Hepatocyte (in vitro differentiated cells): ENCODE results near the gene GRM1. TPM values are rescaled to one million over a fixed set of nuclear protein-coding genes. Genes with fewer than 3 reads are reported as not detected.

Source experiments
- DNase-seq: peaks from one replicate; pipeline ENCODE4 v3.0.0-alpha.2; 2016; ENCODE audit warnings: low spot score
- H2AFZ ChIP-seq: fragments of 200-600 bp; sonication (generic); 2 replicates; pipeline ENCODE4 v1.6.0; 2016; ENCODE audit warnings: antibody characterized with exemption, mild to moderate bottlenecking
- H3K27ac ChIP-seq: fragments of 200-600 bp; sonication (generic); 2 replicates; pipeline ENCODE4 v1.5.1; 2016; ENCODE audit warnings: mild to moderate bottlenecking
- H3K27me3 ChIP-seq: fragments of 200-600 bp; sonication (generic); 2 replicates; pipeline ENCODE4 v1.6.1; 2016
- H3K36me3 ChIP-seq: fragments of 200-600 bp; sonication (generic); replicated peaks from 2 replicates; pipeline ENCODE4 v1.5.1; 2016; ENCODE audit warnings: low read depth; ENCODE audit not compliant: insufficient read depth
- H3K4me1 ChIP-seq: fragments of 200-600 bp; sonication (generic); 2 replicates; pipeline ENCODE4 v1.5.1; 2016; ENCODE audit warnings: mild to moderate bottlenecking, moderate library complexity; ENCODE audit not compliant: insufficient read depth
- H3K4me2 ChIP-seq: fragments of 200-600 bp; sonication (generic); 2 replicates; pipeline ENCODE4 v1.6.0; 2016
- H3K4me3 ChIP-seq: fragments of 200-600 bp; sonication (generic); 2 replicates; pipeline ENCODE4 v1.5.1; 2016; ENCODE audit warnings: mild to moderate bottlenecking
- H3K79me2 ChIP-seq: fragments of 200-600 bp; sonication (generic); 2 replicates; pipeline ENCODE4 v1.6.0; 2017; ENCODE audit warnings: mild to moderate bottlenecking
- H3K9me2 ChIP-seq: fragments of 200-600 bp; sonication (generic); replicated peaks from 2 replicates; pipeline ENCODE4 v1.6.0; 2017; ENCODE audit warnings: mild to moderate bottlenecking; ENCODE audit not compliant: insufficient read depth
- H3K9me3 ChIP-seq: fragments of 200-600 bp; sonication (generic); 2 replicates; pipeline ENCODE4 v1.5.1; 2016; ENCODE audit warnings: low read depth, mild to moderate bottlenecking
- H4K20me1 ChIP-seq: fragments of 200-600 bp; sonication (generic); 2 replicates; pipeline ENCODE4 v1.6.0; 2016; ENCODE audit warnings: mild to moderate bottlenecking; ENCODE audit not compliant: insufficient read depth, poor library complexity, severe bottlenecking
- EZH2 ChIP-seq: fragments of 200-600 bp; sonication (generic); IDR thresholded peaks from 2 replicates; pipeline ENCODE4 v1.6.1; 2016; ENCODE audit warnings: antibody characterized with exemption, mild to moderate bottlenecking, borderline replicate concordance
- EZH2phosphoT487 ChIP-seq: fragments of 200-600 bp; sonication (generic); IDR thresholded peaks from one replicate; pipeline ENCODE4 v1.6.1; 2018; ENCODE audit warnings: antibody characterized with exemption, mild to moderate bottlenecking, low read depth, moderate library complexity; ENCODE audit not compliant: unreplicated experiment, severe bottlenecking
- WGBS: methylation state at CpG from one replicate; pipeline ENCODE4 v1.1.6; 2016; ENCODE audit warnings: low lambda C conversion rate; ENCODE audit errors: missing lambda C conversion rate; 5-methylcytosine and 5-hydroxymethylcytosine counted together
- polyA plus RNA-seq: library from polyadenylated mRNA; unstranded; fragments of >200 nt; fragmentation: Nextera tagmentation; extraction: Ambion mirVana; gene quantifications from 2 replicates; pipeline ENCODE4 v1.2.1, GENCODE V29; 2016
- total RNA-seq: library from RNA; depleted of rRNA; stranded (reverse); fragments of >200 nt; gene quantifications from 2 replicates; pipeline ENCODE4 v1.2.3, GENCODE V29; 2014
- TF ChIP-seq, protein P1 (sequence below): fragments of 200-600 bp; sonication (generic); IDR thresholded peaks from 2 replicates; pipeline ENCODE4 v1.5.1; 2016; ENCODE audit warnings: antibody characterized with exemption, mild to moderate bottlenecking; ENCODE audit not compliant: poor library complexity

GRM1 gene
- total and polyA plus RNA-seq, 2 experiments from 2014 or later, result 0.17 TPM; not detected in 1

DNA sequence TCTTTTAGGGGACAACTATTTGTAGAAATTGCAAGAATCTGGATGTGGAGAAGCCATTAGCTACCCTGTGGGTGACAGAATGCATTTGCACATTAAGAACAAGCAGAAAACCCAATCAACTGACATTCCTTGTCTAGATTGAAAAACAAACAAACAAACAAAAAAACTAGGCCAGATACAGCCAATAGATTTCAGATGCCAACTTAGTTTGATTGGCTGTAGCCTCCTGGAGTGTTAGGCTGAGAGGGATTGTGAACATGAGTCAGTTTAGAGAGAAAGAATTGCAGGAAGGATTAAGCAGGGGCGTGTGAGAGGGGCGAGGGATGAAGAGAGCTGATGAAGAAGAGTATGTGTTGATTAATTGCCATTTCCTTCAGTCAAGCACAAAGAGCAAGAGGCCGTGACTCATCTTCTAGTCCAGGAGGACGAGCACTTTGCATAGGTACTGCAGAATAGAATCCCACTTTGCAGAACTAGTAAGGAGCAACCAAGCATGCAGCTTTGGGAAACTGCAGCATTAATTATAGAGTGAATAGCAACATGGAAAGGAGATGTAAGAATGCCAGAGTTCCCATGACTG is 326.7 kb downstream of the GRM1 start:
- Histone ChIP-seq H3K4me1 (no peaks in the 10 kb centered on the region), H4K20me1 (no peaks in the 10 kb centered on the region), H3K9me2 (no peaks in the 10 kb centered on the region), H3K9me3 (no peaks in the 10 kb centered on the region), H2AFZ (no peak overlapping the region), H3K27me3 (no peaks in the 10 kb centered on the region), H3K27ac (no peak overlapping the region), H3K79me2 (no peaks in the 10 kb centered on the region), H3K4me3 (no peak overlapping the region), H3K4me2 (no peak overlapping the region), H3K36me3 (no peaks in the 10 kb centered on the region)
- TF ChIP-seq, protein P1, sequence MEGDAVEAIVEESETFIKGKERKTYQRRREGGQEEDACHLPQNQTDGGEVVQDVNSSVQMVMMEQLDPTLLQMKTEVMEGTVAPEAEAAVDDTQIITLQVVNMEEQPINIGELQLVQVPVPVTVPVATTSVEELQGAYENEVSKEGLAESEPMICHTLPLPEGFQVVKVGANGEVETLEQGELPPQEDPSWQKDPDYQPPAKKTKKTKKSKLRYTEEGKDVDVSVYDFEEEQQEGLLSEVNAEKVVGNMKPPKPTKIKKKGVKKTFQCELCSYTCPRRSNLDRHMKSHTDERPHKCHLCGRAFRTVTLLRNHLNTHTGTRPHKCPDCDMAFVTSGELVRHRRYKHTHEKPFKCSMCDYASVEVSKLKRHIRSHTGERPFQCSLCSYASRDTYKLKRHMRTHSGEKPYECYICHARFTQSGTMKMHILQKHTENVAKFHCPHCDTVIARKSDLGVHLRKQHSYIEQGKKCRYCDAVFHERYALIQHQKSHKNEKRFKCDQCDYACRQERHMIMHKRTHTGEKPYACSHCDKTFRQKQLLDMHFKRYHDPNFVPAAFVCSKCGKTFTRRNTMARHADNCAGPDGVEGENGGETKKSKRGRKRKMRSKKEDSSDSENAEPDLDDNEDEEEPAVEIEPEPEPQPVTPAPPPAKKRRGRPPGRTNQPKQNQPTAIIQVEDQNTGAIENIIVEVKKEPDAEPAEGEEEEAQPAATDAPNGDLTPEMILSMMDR, result no peak
- TF ChIP-seq EZH2, result no peak
- TF ChIP-seq EZH2phosphoT487, result no peak
- WGBS, result 45% methylated on average over 4 of the region's 4 CpGs
- DNase-seq, result no peak

DNA sequence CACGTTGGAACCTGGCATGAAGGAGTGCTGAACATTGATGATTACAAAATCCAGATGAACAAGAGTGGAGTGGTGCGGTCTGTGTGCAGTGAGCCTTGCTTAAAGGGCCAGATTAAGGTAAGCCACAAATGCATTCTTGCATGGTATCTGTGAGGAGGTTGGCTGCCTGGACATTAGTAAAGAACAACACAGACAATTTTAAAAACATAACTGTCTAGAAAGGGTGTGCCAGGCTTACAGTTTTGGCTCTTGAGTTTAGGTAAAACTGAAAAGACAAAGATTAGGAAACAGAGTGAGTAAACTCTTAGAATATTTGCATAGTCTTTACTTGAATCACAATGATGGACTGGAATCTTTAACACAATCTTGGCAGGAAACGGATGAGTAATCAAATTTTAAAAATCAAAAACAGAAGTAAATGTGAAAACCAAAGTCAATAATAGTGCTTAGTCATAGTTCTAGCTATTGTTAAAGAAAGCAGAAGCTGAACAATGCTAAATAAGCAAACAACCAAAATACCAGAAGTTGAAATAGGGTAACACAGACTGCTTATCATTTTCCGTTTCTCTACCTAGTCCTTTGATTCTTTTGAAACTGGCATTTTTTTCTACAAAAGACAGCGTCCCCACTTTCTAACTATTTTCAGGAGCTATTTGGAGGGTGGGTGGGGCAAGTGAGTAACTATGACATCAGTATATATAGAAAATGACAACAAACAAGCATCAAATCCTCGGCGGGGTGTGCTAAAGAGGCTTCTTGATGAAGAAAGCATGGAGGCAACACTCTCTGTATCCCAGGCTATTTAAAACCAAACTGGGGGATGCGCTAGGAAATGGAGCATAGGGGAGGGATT is 328.9 kb downstream of the GRM1 start:
- Histone ChIP-seq H3K9me3 (no peaks in the 10 kb centered on the region), H3K9me2 (no peaks in the 10 kb centered on the region), H3K27me3 (no peaks in the 10 kb centered on the region), H3K4me1 (no peaks in the 10 kb centered on the region), H4K20me1 (no peaks in the 10 kb centered on the region), H2AFZ (no peak overlapping the region), H3K27ac (no peak overlapping the region), H3K36me3 (no peaks in the 10 kb centered on the region), H3K4me2 (no peak overlapping the region), H3K79me2 (no peaks in the 10 kb centered on the region), H3K4me3 (no peak overlapping the region)
- WGBS, result 51% methylated on average over 8 of the region's 8 CpGs
- no peak for DNase-seq
- TF ChIP-seq, protein P1, result no peak
- TF ChIP-seq EZH2phosphoT487 (no peak), EZH2 (no peak)

DNA sequence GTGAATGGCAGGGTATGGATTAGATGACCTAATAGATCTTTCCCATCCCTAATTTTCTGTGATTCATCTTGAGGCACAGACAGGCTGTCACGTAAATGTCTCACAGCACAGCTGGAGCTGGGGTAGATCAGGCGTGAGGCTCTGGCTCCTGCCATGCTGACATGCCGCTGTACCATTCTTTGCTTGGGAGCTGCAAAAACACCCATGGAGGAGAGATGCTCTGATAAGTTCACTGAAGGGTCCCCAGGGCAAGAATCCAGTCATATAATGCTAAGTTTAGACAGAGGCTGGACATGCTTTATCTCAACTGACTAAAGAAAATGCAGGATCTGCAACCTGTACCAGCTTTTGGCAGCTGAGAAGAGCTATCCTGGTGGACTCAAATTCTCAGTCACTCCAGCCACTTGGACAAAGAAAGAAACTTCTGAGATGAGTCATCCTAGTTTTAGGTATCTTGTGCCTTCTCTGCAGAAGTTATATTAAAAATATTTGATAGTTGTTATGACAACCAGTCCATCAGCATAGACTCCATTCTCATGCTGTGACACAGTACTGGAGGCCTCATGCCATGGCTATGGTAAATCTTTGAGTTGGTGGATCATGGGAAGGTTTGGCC is 329.7 kb downstream of the GRM1 start:
- Histone ChIP-seq H2AFZ (no peak overlapping the region), H3K27me3 (no peaks in the 10 kb centered on the region), H3K27ac (no peak overlapping the region), H3K9me3 (no peaks in the 10 kb centered on the region), H3K4me1 (no peaks in the 10 kb centered on the region), H3K4me3 (no peak overlapping the region), H3K4me2 (no peak overlapping the region), H3K79me2 (no peaks in the 10 kb centered on the region), H3K9me2 (no peaks in the 10 kb centered on the region), H3K36me3 (no peaks in the 10 kb centered on the region), H4K20me1 (no peaks in the 10 kb centered on the region)
- WGBS, result 44% methylated on average over 3 of the region's 3 CpGs
- DNase-seq, result no peak
- TF ChIP-seq EZH2, result no peak
- no peak for TF ChIP-seq EZH2phosphoT487
- TF ChIP-seq, protein P1, result no peak
